ENCODE data around the gene MAP3K15.
A peak's percentile ranks its signal among the peaks of the same experiment; 100 is the strongest.

The MAP3K15 gene

DNA sequence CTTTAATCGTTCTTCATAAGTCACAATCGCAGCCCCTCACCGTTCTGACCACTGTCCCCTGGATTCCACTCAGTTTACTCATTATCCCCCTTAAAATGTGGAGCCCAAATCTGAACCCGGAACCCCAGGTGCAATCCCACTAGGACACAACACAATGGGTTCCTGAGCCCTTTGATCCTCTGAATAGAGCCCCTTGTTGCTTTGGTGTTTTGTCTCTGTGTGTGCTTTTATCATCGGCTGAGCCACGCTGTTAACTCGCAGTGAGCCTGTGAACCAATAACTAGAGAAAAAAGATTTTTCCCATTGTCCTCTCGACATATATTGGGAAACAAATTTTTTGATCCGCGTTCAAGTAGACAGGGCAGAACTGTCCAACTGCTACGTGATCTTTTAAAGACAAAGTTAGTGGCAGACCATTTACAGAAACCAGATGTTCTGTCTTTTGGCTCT, 172.2 kb downstream of the MAP3K15 start:
- no peak for DNase-seq

DNA sequence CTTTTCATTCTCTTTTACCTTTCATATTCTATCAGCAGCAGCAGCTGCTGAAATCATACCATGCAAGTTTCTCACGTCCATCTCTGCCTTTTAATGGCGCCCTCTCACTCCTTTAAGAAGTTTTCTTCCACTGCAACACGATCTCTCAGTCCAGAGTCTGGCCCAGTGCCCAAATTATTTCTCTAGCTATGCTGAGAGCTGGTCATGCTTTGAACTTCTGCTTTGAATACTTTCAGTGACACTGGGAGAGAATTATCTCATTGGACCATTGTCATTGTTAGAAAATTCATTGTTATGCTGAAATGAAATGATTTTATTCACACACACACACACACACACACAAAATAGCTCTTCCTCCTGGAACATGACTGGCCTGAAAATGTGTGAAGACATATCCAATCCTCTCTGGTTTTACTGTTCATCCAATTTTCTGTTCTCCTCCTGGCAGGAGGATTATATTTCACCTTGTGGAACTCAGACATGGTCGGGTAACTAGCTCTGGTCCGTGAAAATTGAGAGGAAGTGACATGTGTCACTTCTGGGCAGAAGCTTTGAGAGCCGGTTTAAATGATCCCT, 172.9 kb downstream of the MAP3K15 start:
- DNase-seq: no peak

DNA sequence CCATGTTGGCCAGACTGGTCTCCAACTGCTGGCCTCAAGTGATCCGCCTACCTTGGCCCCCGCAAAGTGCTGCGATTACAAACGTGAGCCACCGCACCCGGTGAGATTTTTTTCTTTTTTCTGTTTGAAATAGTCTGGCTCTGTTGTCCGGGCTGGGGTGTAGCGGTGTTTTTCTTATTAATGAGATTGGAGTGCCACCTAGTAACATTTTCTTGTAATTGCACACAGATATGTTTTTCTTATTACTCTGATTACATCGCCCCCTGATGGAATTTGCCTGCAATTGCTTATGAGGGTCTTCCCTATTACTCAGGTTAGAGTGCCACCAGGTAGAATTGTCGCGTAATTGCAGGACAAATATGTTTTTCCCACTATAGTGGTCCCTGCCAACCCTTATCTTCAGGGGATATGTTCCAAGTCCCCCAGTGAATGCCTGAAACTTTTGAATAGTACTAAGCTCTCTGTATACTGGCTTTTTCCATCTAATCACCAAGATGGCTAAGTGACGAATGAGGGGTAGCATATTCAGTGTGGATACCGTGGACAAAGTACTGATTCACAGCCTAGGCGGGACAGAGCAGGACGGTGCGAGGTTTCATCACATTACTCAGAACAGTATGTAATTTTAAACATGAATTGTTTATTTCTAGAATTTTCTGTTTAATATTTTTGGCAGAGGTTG, 180.2 kb downstream of the MAP3K15 start:
- DNase-seq: peak; percentile 18

DNA sequence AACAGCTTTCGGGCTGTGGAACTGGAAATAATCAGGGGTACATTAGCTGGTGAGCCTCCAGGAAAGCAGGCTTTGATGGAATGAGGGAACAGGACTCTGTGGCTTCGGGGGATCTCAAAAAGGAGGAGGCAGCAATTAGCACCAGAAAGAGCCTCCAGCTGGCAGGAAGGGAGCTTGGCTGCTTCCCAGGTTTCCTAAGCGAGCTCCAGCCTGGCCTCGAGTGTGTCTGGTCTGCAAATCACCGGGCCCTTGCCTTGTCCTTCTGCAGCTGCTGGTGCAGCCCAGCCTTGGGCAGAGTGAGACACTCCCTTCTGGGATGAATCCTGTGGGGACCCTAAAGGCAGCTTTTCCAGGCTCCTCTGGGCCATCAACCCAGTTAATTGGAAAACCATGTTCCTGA, 182.3 kb downstream of the MAP3K15 start:
- no peak for DNase-seq

DNA sequence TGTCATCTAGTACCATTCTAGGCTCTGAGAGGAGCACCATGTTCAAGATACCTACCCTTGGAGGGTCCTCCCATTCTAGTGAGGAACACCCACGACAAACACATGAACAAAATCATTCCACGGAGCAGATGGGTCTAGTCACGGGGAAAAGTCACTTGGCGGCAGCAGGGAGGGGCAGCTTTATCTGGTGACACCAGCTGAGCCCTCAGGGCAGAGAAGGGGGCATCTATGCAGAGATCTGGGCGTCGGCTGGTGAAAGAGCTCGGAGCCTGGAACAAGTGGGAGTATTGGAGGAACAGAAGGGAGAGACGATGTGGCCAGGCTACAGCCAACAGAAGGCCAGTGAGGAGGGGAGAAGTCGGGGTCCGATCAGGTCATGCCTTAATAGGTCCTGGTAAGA, 183.5 kb downstream of the MAP3K15 start:
- DNase-seq: no peak

DNA sequence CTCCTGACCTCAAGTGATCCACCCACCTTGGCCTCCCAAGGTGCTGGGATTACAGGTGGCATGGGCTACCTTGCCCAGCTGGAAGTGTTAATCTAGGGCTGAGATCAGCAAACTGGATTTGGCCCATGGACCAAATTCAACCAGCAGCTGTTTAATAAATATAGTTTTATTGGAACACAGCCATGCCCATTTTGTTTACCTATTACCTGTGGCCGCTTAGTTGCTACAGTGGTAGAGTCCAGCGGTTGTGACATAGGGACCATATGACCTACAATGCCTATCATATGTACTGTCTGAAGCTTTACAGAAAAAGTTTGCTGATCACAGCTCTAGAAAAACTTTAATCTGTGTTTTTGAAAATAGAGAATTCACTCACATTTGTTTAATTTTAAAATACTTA, 188.7 kb downstream of the MAP3K15 start:
- DNase-seq: no peak

Data from NCI-H748 treated with DMSO at 0.1 percent for 48 hours (cell line).